Ovary (tissue), 3 donors: ENCODE measurements around the gene EXOC3L1.

Experiments used
- EP300 ChIP-seq: sonication (generic); formaldehyde crosslinking; IDR thresholded peaks from one replicate; pipeline ENCODE4 v1.6.1; 2017; ENCODE audit warnings: antibody characterized with exemption
- POLR2A ChIP-seq: fragments of 450-650 bp; IDR thresholded peaks from one replicate; pipeline ENCODE4 v1.6.1; 2017; ENCODE audit warnings: antibody characterized with exemption, mild to moderate bottlenecking, moderate library complexity
- TF ChIP-seq, protein P1 (sequence below), 3 donors: fragments of 450-650 bp in 2 of 3; fragments of 200-600 bp in 1 of 3; IDR thresholded peaks; one replicate each; pipeline versions ENCODE4 v1.5.1 to v1.8.0; 2016 to 2022; ENCODE audit warnings: antibody characterized with exemption in 3 of 3, mild to moderate bottlenecking in 1 of 3
- donor health status: DM: no; HTN: no; CAD: no.

DNA sequence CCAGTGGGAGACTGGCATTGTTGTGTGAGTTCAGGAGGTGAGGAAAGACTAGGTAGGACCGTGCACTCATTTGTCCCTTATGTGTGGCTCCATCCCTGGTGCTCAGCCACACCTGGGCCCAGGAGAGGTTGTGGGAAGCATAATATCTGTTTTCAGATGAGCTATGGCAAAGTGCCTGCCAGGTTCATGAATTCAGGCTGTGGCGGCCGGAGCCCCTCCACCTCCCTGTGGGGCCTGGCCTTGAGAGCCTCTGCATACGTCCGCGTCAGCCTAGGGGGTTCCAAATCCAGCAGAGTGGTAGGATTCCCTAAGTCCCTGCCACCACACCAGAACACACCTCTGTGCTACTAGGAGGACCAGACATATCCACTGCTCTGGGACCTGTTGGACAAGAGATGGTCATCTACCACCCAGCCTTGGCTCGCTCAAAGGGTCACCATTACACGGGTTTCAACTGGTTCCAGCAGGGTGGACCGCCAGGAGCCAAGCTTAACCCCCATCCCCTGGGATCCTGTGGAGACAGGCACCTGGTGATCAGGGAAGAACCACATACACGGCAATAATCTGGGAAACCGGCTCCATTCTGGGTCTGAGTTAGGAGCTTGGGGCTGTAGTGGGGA, 41.2 kb downstream of the EXOC3L1 start:
- TF ChIP-seq, protein P1, sequence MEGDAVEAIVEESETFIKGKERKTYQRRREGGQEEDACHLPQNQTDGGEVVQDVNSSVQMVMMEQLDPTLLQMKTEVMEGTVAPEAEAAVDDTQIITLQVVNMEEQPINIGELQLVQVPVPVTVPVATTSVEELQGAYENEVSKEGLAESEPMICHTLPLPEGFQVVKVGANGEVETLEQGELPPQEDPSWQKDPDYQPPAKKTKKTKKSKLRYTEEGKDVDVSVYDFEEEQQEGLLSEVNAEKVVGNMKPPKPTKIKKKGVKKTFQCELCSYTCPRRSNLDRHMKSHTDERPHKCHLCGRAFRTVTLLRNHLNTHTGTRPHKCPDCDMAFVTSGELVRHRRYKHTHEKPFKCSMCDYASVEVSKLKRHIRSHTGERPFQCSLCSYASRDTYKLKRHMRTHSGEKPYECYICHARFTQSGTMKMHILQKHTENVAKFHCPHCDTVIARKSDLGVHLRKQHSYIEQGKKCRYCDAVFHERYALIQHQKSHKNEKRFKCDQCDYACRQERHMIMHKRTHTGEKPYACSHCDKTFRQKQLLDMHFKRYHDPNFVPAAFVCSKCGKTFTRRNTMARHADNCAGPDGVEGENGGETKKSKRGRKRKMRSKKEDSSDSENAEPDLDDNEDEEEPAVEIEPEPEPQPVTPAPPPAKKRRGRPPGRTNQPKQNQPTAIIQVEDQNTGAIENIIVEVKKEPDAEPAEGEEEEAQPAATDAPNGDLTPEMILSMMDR (IDR thresholded peaks at IDR 0.05), result no peak
- TF ChIP-seq POLR2A, result no peak
- TF ChIP-seq EP300, result no peak
